HL-60/S4 treated with phorbol 12-myristate 13-acetate at 8.2 ng/mL for 4 days and 3 days (cell line): ENCODE results near the gene HYCC1.
"Not testable (repeated sequence)": the region's sequence is repeated elsewhere in the genome, so short reads cannot be mapped to it uniquely, and the experiment has no call there.

Source experiments
- in situ Hi-C: fragments of 300-500 bp; cut with MboI; formaldehyde crosslinking; loops from 2 replicates; pipeline ENCODE4 v1.15.0; 2022; ENCODE audit warnings: low sequenced_read_pairs

Gene HYCC1

GRCh38 chr7:23013715-23014649, at the start of gene HYCC1:
Gene HYCC1, minus strand, starts transcription at chr7:23014130. Its CDS starts 23,019 bp downstream, at chr7:22991111.
- in situ Hi-C loops = no loop called here

GRCh38 chr7:23062452-23062851, 48.5 kb upstream of the HYCC1 start:
- in situ Hi-C loops = loop anchor here (25.0 kb wide), 1 partner anchor 500 kb away; no protein-coding TSS in a partner anchor

GRCh38 chr7:23061327-23061726, 47.4 kb upstream of the HYCC1 start:
- in situ Hi-C loops = loop anchor here (25.0 kb wide), 1 partner anchor 499 kb away; no protein-coding TSS in a partner anchor

GRCh38 chr7:23058408-23059096, 44.6 kb upstream of the HYCC1 start:
- in situ Hi-C loops = loop anchor here (25.0 kb wide), 1 partner anchor 496 kb away; no protein-coding TSS in a partner anchor

DNA sequence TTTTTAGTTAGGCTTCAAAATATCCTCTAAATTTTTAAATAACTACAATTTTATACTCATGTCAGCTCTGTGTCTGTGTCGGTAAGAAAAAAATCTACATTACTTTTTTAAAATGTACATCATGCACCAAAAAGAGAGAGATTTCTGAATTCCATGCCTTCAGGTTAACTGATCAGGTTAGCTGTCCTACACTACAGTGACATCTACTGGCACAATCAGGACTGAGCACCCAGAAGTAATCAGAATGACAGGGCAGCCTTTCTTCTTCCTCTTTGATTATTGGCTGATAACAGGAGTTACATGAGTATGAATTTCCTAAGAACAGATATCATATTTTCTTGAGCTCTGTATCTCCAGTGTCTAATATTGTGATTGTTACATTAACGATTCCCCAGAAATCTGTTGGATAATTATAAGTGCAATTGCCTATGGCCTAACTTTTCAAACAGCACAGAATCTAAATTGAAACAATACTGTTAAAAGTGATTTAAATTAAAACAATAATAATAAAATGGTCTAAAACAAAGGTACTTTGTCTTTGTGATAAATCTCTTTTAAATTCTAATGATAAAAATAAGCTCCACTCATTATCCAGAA, 41.8 kb upstream of the HYCC1 start:
- in situ Hi-C loops = loop anchor here (25.0 kb wide), 1 partner anchor 493 kb away; no protein-coding TSS in a partner anchor

- in situ Hi-C loops = loop anchor here (25.0 kb wide), 1 partner anchor 489 kb away; no protein-coding TSS in a partner anchor
These were observed 37.2 kb upstream of the HYCC1 start for GRCh38 chr7:23051124-23051485.

- in situ Hi-C loops = not testable (repeated sequence)
These were observed 32.4 kb upstream of the HYCC1 start for GRCh38 chr7:23046336-23046735.

- in situ Hi-C loops = not testable (repeated sequence)
These were observed 31.2 kb upstream of the HYCC1 start for GRCh38 chr7:23045086-23045485.

DNA sequence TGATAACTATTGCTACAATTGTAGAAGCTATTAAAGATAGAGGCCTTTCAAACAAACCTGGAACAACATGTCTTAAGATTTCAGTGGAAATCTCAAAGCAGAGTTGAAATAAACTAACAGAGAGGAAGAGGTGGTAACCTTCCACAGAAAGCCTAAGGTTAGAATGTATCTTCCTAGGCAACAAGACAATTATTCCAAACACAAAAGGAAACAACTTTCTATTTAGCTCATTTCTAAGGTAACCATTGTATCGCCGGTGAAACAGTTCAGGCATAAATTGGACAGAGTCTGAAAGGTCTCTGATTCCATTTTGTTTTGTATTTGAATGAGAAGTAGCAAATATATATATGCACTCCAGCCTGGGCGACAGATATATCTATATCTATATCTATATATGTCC, 30.7 kb upstream of the HYCC1 start:
- in situ Hi-C loops = no loop called here

GRCh38 chr7:23043441-23043840, 29.5 kb upstream of the HYCC1 start:
- in situ Hi-C loops = no loop called here

DNA sequence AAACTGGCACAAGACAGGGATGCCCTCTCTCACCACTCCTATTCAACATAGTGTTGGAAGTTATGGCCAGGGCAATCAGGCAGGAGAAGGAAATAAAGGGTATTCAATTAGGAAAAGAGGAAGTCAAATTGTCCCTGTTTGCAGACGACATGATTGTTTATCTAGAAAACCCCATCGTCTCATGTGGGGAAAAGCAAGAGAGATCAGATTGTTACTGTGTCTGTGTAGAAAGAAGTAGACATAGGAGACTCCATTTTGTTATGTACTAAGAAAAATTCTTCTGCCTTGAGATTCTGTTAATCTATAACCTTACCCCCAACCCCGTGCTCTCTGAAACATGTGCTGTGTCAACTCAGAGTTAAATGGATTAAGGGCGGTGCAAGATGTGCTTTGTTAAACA, 25.7 kb upstream of the HYCC1 start:
- in situ Hi-C loops = not testable (repeated sequence)

DNA sequence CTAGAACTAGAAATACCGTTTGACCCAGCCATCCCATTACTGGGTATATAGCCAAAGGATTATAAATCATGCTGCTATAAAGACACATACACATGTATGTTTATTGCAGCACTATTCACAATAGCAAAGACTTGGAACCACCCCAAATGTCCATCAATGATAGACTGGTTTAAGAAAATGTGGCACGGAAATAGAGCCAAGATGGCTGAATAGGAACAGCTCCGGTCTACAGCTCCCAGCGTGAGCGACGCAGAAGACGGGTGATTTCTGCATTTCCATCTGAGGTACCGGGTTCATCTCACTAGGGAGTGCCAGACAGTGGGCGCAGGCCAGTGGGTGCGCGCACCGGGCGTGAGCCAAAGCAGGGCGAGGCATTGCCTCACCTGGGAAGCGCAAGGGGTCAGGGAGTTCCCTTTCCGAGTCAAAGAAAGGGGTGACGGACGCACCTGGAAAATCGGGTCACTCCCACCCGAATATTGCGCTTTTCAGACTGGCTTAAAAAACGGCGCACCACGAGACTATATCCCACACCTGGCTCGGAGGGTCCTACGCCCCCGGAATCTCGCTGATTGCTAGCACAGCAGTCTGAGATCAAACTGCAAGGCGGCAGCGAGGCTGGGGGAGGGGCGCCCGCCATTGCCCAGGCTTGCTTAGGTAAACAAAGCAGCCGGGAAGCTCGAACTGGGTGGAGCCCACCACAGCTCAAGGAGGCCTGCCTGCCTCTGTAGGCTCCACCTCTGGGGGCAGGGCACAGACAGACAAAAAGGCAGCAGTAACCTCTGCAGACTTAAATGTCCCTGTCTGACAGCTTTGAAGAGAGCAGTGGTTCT, 21.8 kb upstream of the HYCC1 start:
- in situ Hi-C loops = not testable (repeated sequence)

DNA sequence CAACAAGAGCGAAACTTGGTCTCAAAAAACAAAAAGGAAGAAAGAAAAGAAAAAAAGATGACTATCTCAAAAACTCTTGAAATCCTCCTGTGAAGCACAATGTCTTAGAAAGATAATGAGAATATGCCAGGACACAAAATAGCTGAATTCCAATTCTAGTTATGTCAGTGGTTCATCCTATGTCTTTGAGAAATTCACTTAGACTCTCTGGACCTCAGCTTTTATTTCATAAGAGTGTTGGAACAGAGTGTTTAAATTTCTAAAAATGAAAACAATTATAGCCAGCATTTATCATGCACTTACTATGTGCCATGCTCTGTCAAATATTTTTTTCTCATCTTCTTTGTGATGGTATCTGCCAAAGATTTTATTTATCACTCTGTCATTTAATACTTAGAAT, 13.3 kb upstream of the HYCC1 start:
- in situ Hi-C loops = no loop called here

GRCh38 chr7:23026164-23026563, 12.2 kb upstream of the HYCC1 start:
- in situ Hi-C loops = no loop called here

DNA sequence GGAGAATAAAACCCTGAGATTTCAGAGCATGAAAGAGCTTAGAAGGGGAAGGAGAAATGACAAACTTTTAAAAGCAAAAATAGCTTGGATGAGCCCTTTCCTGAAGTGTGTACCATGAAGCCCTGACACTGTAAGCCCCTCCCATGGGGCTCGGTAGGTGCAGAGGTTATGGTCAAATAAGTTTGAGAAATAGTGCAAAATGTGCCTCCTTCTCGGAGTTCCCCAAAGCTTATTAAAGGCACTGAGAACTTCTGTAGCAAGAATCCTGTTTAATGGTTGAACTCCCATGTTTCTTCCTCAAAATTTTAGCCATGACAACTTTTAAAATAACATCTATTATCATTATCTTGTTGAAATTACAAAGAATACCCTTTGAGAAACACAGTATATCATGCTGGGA, 10.5 kb upstream of the HYCC1 start:
- in situ Hi-C loops = no loop called here

DNA sequence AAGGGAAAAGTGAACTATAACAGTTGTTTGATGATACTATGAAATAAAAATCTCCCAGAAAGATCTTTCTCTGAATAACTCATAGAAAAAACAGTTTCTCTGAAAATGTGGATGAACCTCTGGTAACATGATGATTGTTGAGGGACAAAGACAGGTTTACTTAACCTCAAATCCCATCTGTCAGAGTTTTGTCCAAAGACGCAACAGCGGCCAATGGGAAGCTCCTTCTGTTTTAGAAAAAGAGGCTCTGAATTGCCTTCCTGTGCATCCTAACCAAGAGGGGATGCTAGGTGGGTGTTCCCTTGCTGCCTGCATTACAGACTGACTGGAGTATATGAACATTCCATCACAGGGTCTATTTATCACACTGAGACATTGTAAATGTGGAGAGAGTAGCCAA, 8.9 kb upstream of the HYCC1 start:
- in situ Hi-C loops = no loop called here

GRCh38 chr7:23022258-23022769, 8.4 kb upstream of the HYCC1 start:
- in situ Hi-C loops = no loop called here

GRCh38 chr7:23021596-23021995, 7.7 kb upstream of the HYCC1 start:
- in situ Hi-C loops = no loop called here

DNA sequence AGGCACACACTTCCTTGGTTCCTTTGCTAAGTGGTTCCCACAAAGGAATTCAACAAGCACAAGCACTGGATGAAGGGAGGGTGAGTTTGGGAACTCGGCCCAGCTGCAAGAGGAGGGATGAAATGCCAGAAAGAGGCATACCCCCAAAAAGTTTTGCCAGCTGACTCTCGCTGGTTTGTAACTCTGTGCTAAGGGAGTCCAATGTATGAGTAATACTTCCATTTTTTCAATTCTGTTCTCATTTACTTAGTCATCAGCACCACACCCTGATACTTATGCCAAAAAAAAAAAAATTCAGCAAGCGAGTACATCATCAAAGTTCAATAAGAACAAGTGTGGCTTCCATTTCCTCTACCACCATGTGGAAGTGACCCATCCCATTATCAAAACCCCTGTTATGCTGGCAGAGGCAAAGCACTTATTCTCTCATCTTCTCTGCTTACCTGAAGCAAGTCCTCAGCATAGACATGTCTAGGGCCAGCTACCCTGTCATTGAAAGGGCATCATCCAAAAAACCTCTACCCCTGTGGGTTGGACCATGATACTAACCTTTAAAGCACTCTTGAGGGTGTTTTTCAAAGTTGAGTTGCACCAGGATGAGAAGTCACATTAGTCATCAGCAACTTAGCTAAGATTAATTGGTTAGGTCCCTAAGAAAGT, 6.9 kb upstream of the HYCC1 start:
- in situ Hi-C loops = no loop called here

- in situ Hi-C loops = no loop called here
These were observed 4.8 kb upstream of the HYCC1 start for GRCh38 chr7:23018750-23019149.
